Epidermal melanocyte (primary cell): ENCODE measurements around the gene FBXL19.
A peak's percentile ranks its signal among the peaks of the same experiment; 100 is the strongest.
"Not testable (repeated sequence)": the region's sequence is repeated elsewhere in the genome, so short reads cannot be mapped to it uniquely, and the experiment has no call there.

Source experiments
- DNase-seq: peaks from one replicate; pipeline ENCODE4 v3.0.0; 2011; ENCODE audit warnings: low spot score; ENCODE audit not compliant: insufficient read length

The FBXL19 gene

DNA sequence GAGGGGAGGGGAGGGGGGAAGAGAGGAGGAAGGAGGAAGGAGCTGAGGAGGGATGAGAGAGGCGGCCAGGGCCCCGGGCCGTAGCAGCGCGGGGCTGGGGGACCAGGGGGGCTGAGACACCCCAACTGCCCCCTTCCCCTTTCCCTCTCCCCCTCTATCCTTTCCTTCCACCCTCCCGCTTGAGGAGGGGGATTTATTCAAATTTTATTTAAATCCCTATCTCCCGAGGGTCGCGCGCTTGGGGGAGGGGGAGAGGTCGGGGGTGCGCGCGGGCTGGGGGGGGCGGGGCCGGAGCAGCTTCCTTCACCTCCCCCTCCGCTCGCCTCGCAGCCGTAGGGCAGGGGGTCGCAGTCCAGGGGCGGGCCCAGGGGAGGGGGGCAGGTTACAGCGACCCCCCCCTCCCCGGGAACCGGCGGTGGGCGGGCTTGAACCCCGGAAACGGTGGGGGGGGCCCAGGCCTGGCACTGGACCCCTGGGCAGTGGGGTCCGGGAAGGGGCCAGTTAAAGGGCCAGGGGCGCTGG lies at the start of gene FBXL19:
Gene FBXL19, plus strand, starts transcription at position 19 of the 522 bp plus-strand sequence. CDS start 2,183 bp downstream, outside the sequence.
- DNase-seq = no peak

- DNase-seq = no peak
These were observed 49.0 kb upstream of the FBXL19 start for GRCh38 chr16:30874244-30874820.

DNA sequence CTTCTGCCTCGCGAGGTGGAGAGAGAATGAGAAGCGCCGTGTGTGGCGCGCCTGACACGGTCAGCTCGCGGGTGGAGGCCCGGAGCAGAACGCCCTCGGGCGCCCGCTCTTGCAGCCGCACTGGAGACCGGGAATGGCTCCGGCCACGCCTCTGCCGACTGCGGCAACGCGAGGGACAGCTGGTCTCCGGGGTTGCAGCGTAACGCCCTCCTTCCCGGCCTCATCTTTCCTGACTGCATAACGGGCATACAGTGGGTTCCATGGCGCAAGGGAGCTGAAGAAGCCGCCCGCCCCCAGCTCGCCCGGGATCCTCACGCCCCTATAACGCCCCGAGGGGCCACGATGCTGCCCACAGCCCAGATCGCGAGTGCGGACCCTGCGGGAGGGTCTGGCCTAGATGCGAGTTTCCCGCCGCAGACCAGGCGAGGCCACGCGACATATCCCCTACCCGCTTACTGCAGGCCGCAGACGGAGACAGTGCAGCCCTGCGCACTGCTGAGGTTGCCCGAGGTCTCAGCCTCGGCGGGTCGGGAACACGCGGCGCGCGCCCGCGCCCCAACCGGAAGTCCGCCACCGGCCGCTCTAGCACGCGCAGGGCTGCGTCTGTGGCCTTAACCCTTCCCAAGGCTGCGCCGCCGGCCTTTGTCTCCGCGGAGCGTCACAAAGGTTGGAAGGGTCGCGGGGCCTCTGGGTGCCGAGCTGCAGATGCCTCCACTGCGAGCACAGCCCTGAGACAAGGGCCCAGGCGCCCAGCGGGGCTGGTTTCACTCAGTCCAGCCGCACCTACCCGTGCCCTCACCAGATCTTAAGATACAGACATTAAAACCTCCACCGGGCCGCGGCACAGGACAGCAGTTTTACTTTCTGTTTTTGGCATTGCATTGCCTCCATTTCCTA lies 48.3 kb upstream of the FBXL19 start:
- peak; percentile 85 for DNase-seq

- no peak for DNase-seq
These were observed 47.2 kb upstream of the FBXL19 start for GRCh38 chr16:30875871-30876801.

DNA sequence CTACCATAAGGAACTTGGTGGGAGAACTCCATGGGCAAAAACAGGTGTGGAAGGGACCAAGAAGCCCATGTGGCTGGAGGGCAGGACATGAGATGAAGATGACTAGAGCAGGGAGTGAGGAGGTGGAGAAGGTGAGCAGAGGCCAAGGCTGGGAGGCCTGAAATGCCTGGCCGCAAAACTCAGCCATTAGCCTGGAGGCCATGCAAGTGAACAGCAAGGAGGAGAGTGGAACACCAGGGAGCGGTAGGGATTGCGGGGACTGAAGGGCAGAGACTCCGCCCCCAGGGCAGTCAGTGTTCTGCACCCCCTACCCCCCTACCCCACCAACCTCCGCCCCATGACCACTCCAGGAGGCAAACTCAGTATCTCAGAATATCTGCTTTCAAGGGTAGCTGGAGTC lies 46.5 kb upstream of the FBXL19 start:
- no peak for DNase-seq

GRCh38 chr16:30882429-30883310 lies 40.7 kb upstream of the FBXL19 start:
- DNase-seq = no peak

GRCh38 chr16:30884760-30885159 lies 38.6 kb upstream of the FBXL19 start:
- DNase-seq = no peak

- no peak for DNase-seq
These were observed 38.2 kb upstream of the FBXL19 start for GRCh38 chr16:30885196-30885595.

- DNase-seq = no peak
These were observed 37.2 kb upstream of the FBXL19 start for GRCh38 chr16:30886145-30886544.

- DNase-seq = no peak
These were observed 35.4 kb upstream of the FBXL19 start for GRCh38 chr16:30887927-30888326.

- no peak for DNase-seq
These were observed 34.4 kb upstream of the FBXL19 start for GRCh38 chr16:30888856-30889499.

DNA sequence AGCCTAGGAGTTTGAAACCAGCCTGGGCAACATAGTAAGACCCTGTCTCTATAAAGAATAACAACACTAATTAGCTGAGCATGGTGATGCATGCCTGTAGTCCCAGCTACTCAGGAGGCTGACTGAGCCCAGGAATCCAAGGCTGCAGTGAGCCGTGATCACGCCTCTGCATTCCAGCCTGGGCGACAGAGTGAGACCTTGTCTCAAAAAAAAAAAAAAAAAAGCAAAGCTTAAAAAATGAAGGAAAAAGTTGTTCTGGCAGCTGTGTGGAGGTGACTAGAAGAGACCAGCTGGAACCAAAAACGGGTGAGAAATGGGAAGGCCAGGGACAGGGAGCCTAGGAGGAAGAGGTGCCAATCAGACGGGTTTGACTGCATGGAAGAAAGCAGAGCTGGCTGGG lies 33.7 kb upstream of the FBXL19 start:
- no peak for DNase-seq

DNA sequence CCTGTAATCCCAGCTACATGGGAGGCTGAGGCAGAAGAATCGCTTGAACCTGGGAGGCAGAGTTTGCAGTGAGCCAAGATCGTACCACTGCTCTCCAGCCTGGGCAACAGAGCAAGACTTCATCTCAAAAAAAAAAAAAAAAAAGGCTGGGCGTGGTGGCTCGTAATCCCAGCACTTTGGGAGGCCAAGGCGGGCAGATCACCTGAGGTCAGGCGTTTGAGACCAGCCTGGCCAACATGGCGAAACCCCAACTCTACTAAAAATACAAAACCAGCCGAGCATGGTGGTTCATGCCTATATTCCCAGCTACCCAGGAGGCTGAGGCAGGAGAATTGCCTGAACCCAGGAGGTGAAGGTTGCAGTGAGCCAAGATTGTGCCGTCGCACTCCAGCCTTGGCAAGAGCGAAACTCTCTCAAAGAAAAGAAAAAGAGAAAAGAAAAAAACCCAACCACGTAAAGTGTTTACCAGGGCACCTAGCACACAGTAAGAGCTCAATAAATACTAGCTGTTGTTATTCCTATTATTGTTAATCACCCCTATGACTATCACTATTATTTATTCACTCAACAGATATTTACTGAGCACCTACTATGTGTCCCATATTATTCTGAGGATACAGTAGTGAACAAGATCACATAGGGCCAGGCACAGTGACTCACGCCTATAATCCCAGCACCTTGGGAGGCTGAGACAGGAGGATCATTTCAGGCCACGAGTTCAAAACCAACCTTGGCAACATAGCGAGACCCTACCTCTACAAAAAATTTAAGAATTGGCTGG lies 32.1 kb upstream of the FBXL19 start:
- DNase-seq = not testable (repeated sequence)

- DNase-seq = no peak
These were observed 30.5 kb upstream of the FBXL19 start for GRCh38 chr16:30892670-30893416.

- DNase-seq = no peak
These were observed 30.0 kb upstream of the FBXL19 start for GRCh38 chr16:30893417-30893743.

- DNase-seq = no peak
These were observed 29.4 kb upstream of the FBXL19 start, which contains the start of gene BCL7C for GRCh38 chr16:30893744-30894539. TSS of gene BCL7C (minus strand) at chr16:30894077. CDS start at chr16:30893944, 133 bp downstream.

GRCh38 chr16:30894540-30895368 lies 28.6 kb upstream of the FBXL19 start:
- no peak for DNase-seq
